ENCODE measurements around the gene CFAP410. TPM values are rescaled to one million over a fixed set of nuclear protein-coding genes. Genes with fewer than 3 reads are reported as not detected.

Gene CFAP410
- polyA plus RNA-seq, 1 donor from 2014 or later: 36.5 TPM

- Histone ChIP-seq H3K27me3 (ENCODE audit: insufficient read depth, low read depth, low read length) (no peaks in the 10 kb centered on the region), H3K36me3 (ENCODE audit: insufficient read depth, low read length) (no peaks in the 10 kb centered on the region), H3K9ac (ENCODE audit: low read length) (peak overlapping the region; percentile 65), H3K9me3 (ENCODE audit: low read length) (no peaks in the 10 kb centered on the region), H3F3A (ENCODE audit: insufficient read depth, low read length, poor library complexity, severe bottlenecking) (no peaks in the 10 kb centered on the region), H3K4me2 (ENCODE audit: low read length) (no peak overlapping the region), H3K9me2 (ENCODE audit: insufficient read depth, low read length) (no peaks in the 10 kb centered on the region), H3K79me2 (replicated peaks; ENCODE audit: insufficient read depth, low read length) (no peaks in the 10 kb centered on the region), H3K4me3 (ENCODE audit: low read length) (peak overlapping the region; percentile 78), H4K20me1 (ENCODE audit: insufficient read depth) (no peaks in the 10 kb centered on the region), H2AFZ (ENCODE audit: low read depth, low read length) (no peak overlapping the region), H3K27ac (ENCODE audit: low read length) (no peak overlapping the region)
- no peak for TF ChIP-seq EZH2 (IDR thresholded peaks at IDR 0.05; ENCODE audit: borderline replicate concordance, insufficient read depth, low read length, poor library complexity, severe bottlenecking)
- no peak for TF ChIP-seq SMC3 (conservative IDR thresholded peaks at IDR 0.05; ENCODE audit: poor library complexity)
- no peak for TF ChIP-seq POLR2AphosphoS5 (IDR thresholded peaks at IDR 0.05)
- TF ChIP-seq CTCF (IDR thresholded peaks at IDR 0.05; ENCODE audit: poor library complexity, severe bottlenecking): no peak
- TF ChIP-seq TAF1 (IDR thresholded peaks at IDR 0.05; ENCODE audit: low read depth): no peak
- no peak for TF ChIP-seq RAD21 (conservative IDR thresholded peaks at IDR 0.05)
- no peak for TF ChIP-seq REST (IDR thresholded peaks at IDR 0.05; ENCODE audit: borderline replicate concordance)
- no peak for TF ChIP-seq MXI1 (conservative IDR thresholded peaks at IDR 0.05; ENCODE audit: poor library complexity, severe bottlenecking)
- TF ChIP-seq EP300 (conservative IDR thresholded peaks at IDR 0.05; ENCODE audit: poor library complexity, severe bottlenecking): no peak
These were observed 38.8 kb downstream of the CFAP410 start for GRCh38 chr21:44300262-44300959.

GRCh38 chr21:44299458-44300261, 39.5 kb downstream of the CFAP410 start, which contains the start of gene PFKL:
Gene PFKL, plus strand, starts transcription at chr21:44300053. Its CDS starts 53 bp downstream, at chr21:44300106.
- no peaks in the 10 kb centered on the region for H3K9me3 ChIP-seq (ENCODE audit: low read length)
- H3K9me2 ChIP-seq (ENCODE audit: insufficient read depth, low read length): no peaks in the 10 kb centered on the region
- H3K27ac ChIP-seq (ENCODE audit: low read length): no peak within 1 kb of the TSS
- no peaks in the 10 kb centered on the region for H3K36me3 ChIP-seq (ENCODE audit: insufficient read depth, low read length)
- TF ChIP-seq TAF1 (IDR thresholded peaks at IDR 0.05; ENCODE audit: low read depth): no peak
- peak; percentile 10 for TF ChIP-seq POLR2AphosphoS5 (IDR thresholded peaks at IDR 0.05)
- H3F3A ChIP-seq (ENCODE audit: insufficient read depth, low read length, poor library complexity, severe bottlenecking): no peaks in the 10 kb centered on the region
- peak within 1 kb of the TSS; percentile 27 for H2AFZ ChIP-seq (ENCODE audit: low read depth, low read length)
- H3K9ac ChIP-seq (ENCODE audit: low read length): peak within 1 kb of the TSS; percentile 68
- no peaks in the 10 kb centered on the region for H3K27me3 ChIP-seq (ENCODE audit: insufficient read depth, low read depth, low read length)
- H3K79me2 ChIP-seq (replicated peaks; ENCODE audit: insufficient read depth, low read length): no peaks in the 10 kb centered on the region
- peak within 1 kb of the TSS; percentile 39 for H3K4me2 ChIP-seq (ENCODE audit: low read length)
- H3K4me3 ChIP-seq (ENCODE audit: low read length): peak within 1 kb of the TSS; percentile 78
- H4K20me1 ChIP-seq (ENCODE audit: insufficient read depth): no peaks in the 10 kb centered on the region

Data from neural cell (in vitro differentiated cells).